Colonic mucosa (tissue), 4 donors: Measurements from ENCODE around the gene ITGB7. TPM values are rescaled to one million over a fixed set of nuclear protein-coding genes. Genes with fewer than 3 reads are reported as not detected.

ENCODE experiments used
- DNase-seq: peaks from one replicate; pipeline ENCODE4 v3.0.0-alpha.2; 2020
- H3K27ac ChIP-seq: fragments of 200-600 bp; one replicate; pipeline ENCODE4 v1.8.0; 2021
- H3K27me3 ChIP-seq: fragments of 200-600 bp; one replicate; pipeline ENCODE4 v1.8.0; 2021
- H3K36me3 ChIP-seq: fragments of 200-600 bp; one replicate; pipeline ENCODE4 v1.8.0; 2021
- H3K4me1 ChIP-seq: fragments of 200-600 bp; one replicate; pipeline ENCODE4 v1.8.0; 2021; ENCODE audit warnings: mild to moderate bottlenecking
- H3K4me3 ChIP-seq: fragments of 200-600 bp; one replicate; pipeline ENCODE4 v1.8.0; 2021
- H3K9ac ChIP-seq, 2 donors: one replicate each; pipeline ENCODE4 v1.7.0; 2013; ENCODE audit warnings: control low read depth in 2 of 2, low read depth in 2 of 2, low read length in 2 of 2
- H3K9me3 ChIP-seq: fragments of 200-600 bp; one replicate; pipeline ENCODE4 v1.8.0; 2021
- intact Hi-C: fragments of 100-400 bp; cut with DNase I; formaldehyde crosslinking; loops from one replicate; pipeline ENCODE4 v1.14.1; 2022
- total RNA-seq, 2 donors: library from RNA; stranded (reverse); fragmentation: NEBNext Ultra II Directional in 1 of 2; extraction: Animal tissue kit (Norgen Biotek cat#: 25700) in 1 of 2; gene quantifications; one replicate each; pipeline ENCODE4 v1.2.1, GENCODE V29; 2021
- TF ChIP-seq, protein P1 (sequence below): fragments of 200-600 bp; IDR thresholded peaks from one replicate; pipeline ENCODE4 v1.8.0; 2022; ENCODE audit warnings: antibody characterized with exemption, mild to moderate bottlenecking
- donor health status: healthy.
- donor health status: DM: no; HTN: no; CAD: no.
- donor health status: DM: no; HTN: no; CAD: no.

ITGB7 gene
- total RNA-seq, 2 donors from 2014 or later, result 5.3 to 8.8 TPM

DNA sequence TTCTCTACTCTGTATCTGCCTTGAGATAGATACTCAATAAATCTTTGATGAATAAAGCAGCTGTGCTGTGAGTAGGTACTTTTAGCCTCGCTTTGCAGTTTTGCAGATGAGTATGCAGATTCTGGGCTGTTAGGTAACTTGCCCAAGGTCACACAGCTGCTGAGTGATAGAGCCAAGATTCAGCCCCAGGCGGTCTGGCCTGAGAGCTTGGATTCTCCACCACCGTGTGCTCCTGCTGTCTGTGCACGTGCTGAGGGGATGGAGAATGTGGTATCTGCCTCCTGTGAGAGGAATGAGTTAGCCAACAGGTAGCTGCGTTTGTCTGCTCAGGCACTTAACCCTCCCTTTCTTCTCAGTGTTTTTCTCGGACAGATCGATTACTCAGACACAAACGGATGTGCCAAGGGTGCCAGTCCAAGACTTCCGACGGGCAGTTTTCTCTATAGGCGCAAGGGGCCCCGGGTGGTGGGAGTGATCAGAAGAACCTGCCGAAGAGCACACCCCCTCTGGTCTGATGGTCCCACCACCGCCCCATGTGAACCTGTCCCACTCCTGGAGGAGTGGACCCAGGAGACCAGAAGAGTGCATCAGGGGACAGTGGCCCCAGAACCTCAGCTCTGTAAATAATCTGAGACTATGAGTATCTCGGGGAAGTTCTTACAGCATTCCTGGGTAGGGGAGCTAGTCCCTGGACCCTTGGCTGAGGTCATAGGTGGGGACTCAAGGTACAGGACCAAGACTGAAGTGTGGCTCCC is 19.7 kb downstream of the ITGB7 start:
- no peak overlapping the region for H3K27ac ChIP-seq
- no peak overlapping the region for H3K4me3 ChIP-seq
- no peaks in the 10 kb centered on the region for H3K27me3 ChIP-seq
- no peak overlapping the region for H3K9ac ChIP-seq
- peaks cover 11% of the 10 kb centered on the region for H3K4me1 ChIP-seq
- TF ChIP-seq, protein P1, sequence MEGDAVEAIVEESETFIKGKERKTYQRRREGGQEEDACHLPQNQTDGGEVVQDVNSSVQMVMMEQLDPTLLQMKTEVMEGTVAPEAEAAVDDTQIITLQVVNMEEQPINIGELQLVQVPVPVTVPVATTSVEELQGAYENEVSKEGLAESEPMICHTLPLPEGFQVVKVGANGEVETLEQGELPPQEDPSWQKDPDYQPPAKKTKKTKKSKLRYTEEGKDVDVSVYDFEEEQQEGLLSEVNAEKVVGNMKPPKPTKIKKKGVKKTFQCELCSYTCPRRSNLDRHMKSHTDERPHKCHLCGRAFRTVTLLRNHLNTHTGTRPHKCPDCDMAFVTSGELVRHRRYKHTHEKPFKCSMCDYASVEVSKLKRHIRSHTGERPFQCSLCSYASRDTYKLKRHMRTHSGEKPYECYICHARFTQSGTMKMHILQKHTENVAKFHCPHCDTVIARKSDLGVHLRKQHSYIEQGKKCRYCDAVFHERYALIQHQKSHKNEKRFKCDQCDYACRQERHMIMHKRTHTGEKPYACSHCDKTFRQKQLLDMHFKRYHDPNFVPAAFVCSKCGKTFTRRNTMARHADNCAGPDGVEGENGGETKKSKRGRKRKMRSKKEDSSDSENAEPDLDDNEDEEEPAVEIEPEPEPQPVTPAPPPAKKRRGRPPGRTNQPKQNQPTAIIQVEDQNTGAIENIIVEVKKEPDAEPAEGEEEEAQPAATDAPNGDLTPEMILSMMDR, result no peak
- H3K36me3 ChIP-seq, result peaks cover 11% of the 10 kb centered on the region
- intact Hi-C loops, result no loop called here
- no peaks in the 10 kb centered on the region for H3K9me3 ChIP-seq
- DNase-seq, result no peak

DNA sequence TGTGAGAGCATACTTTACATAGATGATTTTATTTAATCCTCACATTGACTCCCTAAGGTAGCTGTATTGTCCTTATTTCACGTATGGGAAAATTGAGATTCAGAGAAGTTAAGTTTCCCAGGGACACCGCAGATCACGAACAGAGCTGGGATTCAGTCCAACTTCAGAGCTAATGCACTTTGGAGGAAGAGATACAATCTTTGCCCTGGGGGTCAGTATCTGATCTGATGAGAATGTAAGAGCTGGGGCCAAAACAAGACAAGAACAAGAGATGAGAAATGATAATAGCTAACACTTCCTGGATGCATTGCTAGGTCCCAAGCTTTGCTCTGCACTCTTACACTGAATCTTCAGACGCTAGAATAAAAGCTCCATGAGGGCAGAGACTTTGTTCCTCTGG is 20.3 kb downstream of the ITGB7 start:
- no peak overlapping the region for H3K27ac ChIP-seq
- H3K27me3 ChIP-seq, result no peaks in the 10 kb centered on the region
- no peak overlapping the region for H3K9ac ChIP-seq
- intact Hi-C loops, result no loop called here
- H3K4me3 ChIP-seq, result no peak overlapping the region
- peaks cover 11% of the 10 kb centered on the region for H3K36me3 ChIP-seq
- TF ChIP-seq, protein P1, result no peak
- no peaks in the 10 kb centered on the region for H3K9me3 ChIP-seq
- DNase-seq, result no peak
- H3K4me1 ChIP-seq, result peaks cover 15% of the 10 kb centered on the region

DNA sequence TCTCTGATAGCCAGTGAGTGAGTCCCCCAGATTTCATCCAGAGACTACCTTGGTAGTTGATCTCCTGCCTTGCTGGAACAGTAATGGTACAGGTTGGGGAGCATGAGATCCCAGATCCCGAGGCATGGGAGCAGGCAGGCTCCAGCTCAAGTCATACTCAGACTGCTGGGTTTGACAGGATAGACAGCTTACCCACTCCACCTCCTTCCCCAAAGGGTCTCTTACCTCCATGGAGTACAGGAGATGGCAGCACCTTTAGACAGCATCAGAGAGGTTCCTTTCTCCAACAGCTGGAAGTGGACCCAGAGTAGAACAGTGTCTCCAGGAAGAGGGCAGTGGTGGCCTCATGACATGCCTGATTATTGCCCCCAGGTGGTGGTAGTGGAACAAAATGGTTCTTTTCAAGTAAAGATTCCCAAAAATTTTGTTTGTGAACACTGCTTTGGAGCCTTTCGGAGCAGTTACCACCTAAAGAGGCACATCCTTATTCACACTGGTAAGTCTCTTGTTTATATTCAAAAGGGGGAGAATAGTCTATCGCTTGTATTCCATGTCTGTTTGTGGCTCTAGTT is 21.4 kb downstream of the ITGB7 start:
- TF ChIP-seq, protein P1, result no peak
- Histone ChIP-seq H3K4me1 (peaks cover 15% of the 10 kb centered on the region), H3K27me3 (no peaks in the 10 kb centered on the region), H3K27ac (no peak overlapping the region), H3K4me3 (no peak overlapping the region), H3K9me3 (no peaks in the 10 kb centered on the region), H3K36me3 (peaks cover 11% of the 10 kb centered on the region), H3K9ac (no peak overlapping the region)
- intact Hi-C loops, result no loop called here
- no peak for DNase-seq

DNA sequence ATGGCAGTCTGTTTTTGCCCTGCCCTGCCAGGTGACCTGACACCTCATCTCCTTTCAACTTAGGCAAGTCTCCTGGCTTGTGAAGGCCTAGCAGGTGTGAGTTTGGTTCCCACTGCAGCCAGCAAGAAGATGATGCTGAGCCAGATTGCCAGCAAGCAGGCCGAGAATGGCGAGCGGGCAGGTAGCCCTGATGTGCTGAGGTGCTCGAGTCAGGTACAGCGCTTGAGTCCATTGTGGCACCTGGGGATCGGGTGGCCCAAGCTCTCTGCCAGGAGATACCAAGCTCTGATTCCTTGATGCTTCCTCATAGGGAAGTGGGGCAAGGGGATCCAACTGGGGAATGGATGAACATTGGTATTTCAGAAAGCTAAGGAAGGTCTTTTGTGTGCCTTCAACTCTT is 22.2 kb downstream of the ITGB7 start:
- Histone ChIP-seq H3K4me1 (peaks cover 15% of the 10 kb centered on the region), H3K4me3 (no peak overlapping the region), H3K9me3 (no peaks in the 10 kb centered on the region), H3K36me3 (peaks cover 11% of the 10 kb centered on the region), H3K27ac (no peak overlapping the region), H3K27me3 (no peaks in the 10 kb centered on the region), H3K9ac (no peak overlapping the region)
- intact Hi-C loops, result no loop called here
- TF ChIP-seq, protein P1, result no peak
- no peak for DNase-seq

DNA sequence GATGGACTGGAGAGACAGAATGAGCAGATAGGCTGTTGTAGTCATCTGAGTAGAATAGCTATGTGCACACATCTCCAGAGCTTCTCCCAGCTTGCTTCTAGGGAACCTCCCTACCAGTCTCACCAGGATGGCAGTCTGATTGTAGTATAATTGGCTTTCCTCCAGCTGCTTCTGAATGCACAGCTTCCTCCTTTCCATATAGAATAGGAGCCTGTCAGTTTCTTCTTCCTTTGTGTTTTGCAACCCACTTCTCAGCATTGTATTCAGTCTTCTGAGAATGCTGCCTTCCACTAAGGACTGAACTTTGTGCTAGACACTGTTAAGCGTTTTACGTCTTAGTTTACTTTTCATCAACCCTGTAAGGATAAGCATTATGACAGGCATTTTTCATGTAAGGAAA is 24.1 kb downstream of the ITGB7 start:
- Histone ChIP-seq H3K4me3 (no peak overlapping the region), H3K27ac (peak overlapping the region; percentile 4), H3K36me3 (peaks cover 11% of the 10 kb centered on the region), H3K4me1 (peaks cover 15% of the 10 kb centered on the region), H3K27me3 (no peaks in the 10 kb centered on the region), H3K9me3 (no peaks in the 10 kb centered on the region), H3K9ac (peak overlapping the region in 1 of 2 donors; percentile 16)
- peak; percentile 47 for DNase-seq
- intact Hi-C loops, result no loop called here
- TF ChIP-seq, protein P1, result no peak
